Measurements from ENCODE around the gene ANXA3.
"Not testable (repeated sequence)": the region's sequence is repeated elsewhere in the genome, so short reads cannot be mapped to it uniquely, and the experiment has no call there.

ANXA3 gene, protein sequence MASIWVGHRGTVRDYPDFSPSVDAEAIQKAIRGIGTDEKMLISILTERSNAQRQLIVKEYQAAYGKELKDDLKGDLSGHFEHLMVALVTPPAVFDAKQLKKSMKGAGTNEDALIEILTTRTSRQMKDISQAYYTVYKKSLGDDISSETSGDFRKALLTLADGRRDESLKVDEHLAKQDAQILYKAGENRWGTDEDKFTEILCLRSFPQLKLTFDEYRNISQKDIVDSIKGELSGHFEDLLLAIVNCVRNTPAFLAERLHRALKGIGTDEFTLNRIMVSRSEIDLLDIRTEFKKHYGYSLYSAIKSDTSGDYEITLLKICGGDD
- 0 to 0.19 (median 0) reads per million in 3 donors for total RNA-seq

DNA sequence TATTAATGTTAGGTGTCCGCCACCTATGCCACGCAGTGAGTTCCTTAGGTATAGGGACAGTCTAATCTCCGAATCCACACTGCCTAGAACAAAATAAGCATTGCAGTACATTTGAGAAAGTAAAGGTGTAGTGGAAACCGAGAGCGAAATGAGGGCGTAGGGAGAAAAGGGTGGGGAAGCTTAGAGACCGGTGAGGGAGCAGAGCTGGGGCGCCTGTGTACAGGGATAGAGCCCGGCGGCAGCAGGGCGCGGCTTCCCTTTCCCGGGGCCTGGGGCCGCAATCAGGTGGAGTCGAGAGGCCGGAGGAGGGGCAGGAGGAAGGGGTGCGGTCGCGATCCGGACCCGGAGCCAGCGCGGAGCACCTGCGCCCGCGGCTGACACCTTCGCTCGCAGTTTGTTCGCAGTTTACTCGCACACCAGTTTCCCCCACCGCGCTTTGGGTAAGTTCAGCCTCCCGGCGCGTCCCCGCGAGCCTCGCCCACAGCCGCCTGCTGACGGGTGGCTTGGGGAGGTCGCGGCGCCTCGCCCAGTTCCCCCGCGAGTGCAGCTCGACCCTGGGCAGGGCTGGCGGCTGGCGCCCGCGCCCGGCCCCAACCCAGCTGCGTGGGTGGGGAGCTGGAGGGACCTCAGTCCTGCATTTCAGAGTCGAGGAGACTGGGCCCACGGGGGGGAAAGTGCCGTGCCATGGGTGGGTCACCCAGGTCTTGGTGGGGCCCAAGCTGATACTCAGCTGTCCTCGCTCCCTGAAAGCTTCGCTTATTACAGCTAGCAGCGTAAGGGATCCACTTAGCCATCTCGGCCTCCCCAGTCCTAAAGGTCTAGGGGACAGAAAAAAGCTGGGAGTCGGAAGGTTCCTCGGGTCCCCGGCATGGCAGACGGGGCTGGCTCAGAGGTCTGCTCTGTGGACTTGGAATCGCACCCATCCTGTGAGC is at the start of gene ANXA3:
ANXA3 (plus strand) TSS at position 351 of the 932 bp plus-strand sequence. CDS start 2,704 bp downstream, outside the sequence.
- H3K4me1 ChIP-seq (ENCODE audit: control insufficient read depth, insufficient read depth, low read length, poor library complexity, severe bottlenecking), result no peaks in the 10 kb centered on the region
- H3K27me3 ChIP-seq (replicated peaks; ENCODE audit: control insufficient read depth, insufficient read depth, low read length, poor library complexity, severe bottlenecking), result peaks cover 7% of the 10 kb centered on the region
- no peak for DNase-seq
- H3K27ac ChIP-seq (ENCODE audit: insufficient read depth, low read length, poor library complexity, severe bottlenecking), result no peak within 1 kb of the TSS
- no peaks in the 10 kb centered on the region for H3K9me3 ChIP-seq (ENCODE audit: control insufficient read depth, low read length)
- H3K4me3 ChIP-seq (ENCODE audit: insufficient read depth, low read depth, low read length, poor library complexity, severe bottlenecking), result no peak within 1 kb of the TSS
- H3K36me3 ChIP-seq (ENCODE audit: control insufficient read depth, insufficient read depth, low read length), result no peaks in the 10 kb centered on the region

- DNase-seq; H3K36me3 ChIP-seq (ENCODE audit: control insufficient read depth, insufficient read depth, low read length); H3K4me1 ChIP-seq (ENCODE audit: control insufficient read depth, insufficient read depth, low read length, poor library complexity, severe bottlenecking); H3K9me3 ChIP-seq (ENCODE audit: control insufficient read depth, low read length); H3K27me3 ChIP-seq (replicated peaks; ENCODE audit: control insufficient read depth, insufficient read depth, low read length, poor library complexity, severe bottlenecking); H3K4me3 ChIP-seq (ENCODE audit: insufficient read depth, low read depth, low read length, poor library complexity, severe bottlenecking); H3K27ac ChIP-seq (ENCODE audit: insufficient read depth, low read length, poor library complexity, severe bottlenecking): not testable (repeated sequence)
Observed at GRCh38 chr4:78506260-78506659, 45.3 kb upstream of the ANXA3 start.

DNA sequence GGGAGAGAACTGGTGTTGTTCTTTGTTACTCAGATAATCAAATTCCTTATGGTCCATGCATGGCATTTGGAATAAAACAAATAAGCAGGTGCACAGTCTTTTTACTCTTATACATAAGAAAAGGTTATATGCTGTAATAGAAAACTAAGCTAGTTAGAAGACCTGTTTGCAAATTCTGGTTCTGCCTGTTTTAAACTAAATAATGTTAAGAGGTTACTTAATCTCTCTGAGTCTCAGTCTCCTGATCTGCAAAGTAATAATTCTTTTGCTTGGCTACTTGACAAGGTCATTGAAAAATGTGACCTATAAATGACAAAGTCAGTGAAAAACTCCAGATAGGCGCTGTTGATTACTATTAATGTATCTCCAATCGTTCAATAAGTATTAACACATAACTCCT is 42.5 kb upstream of the ANXA3 start:
- H3K9me3 ChIP-seq (ENCODE audit: control insufficient read depth, low read length), result no peaks in the 10 kb centered on the region
- no peaks in the 10 kb centered on the region for H3K27me3 ChIP-seq (replicated peaks; ENCODE audit: control insufficient read depth, insufficient read depth, low read length, poor library complexity, severe bottlenecking)
- H3K4me3 ChIP-seq (ENCODE audit: insufficient read depth, low read depth, low read length, poor library complexity, severe bottlenecking), result no peak overlapping the region
- no peak overlapping the region for H3K27ac ChIP-seq (ENCODE audit: insufficient read depth, low read length, poor library complexity, severe bottlenecking)
- no peaks in the 10 kb centered on the region for H3K4me1 ChIP-seq (ENCODE audit: control insufficient read depth, insufficient read depth, low read length, poor library complexity, severe bottlenecking)
- H3K36me3 ChIP-seq (ENCODE audit: control insufficient read depth, insufficient read depth, low read length), result no peaks in the 10 kb centered on the region
- no peak for DNase-seq

- no peak for DNase-seq
- no peaks in the 10 kb centered on the region for H3K4me1 ChIP-seq (ENCODE audit: control insufficient read depth, insufficient read depth, low read length, poor library complexity, severe bottlenecking)
- H3K36me3 ChIP-seq (ENCODE audit: control insufficient read depth, insufficient read depth, low read length), result no peaks in the 10 kb centered on the region
- no peaks in the 10 kb centered on the region for H3K27me3 ChIP-seq (replicated peaks; ENCODE audit: control insufficient read depth, insufficient read depth, low read length, poor library complexity, severe bottlenecking)
- no peaks in the 10 kb centered on the region for H3K9me3 ChIP-seq (ENCODE audit: control insufficient read depth, low read length)
- no peak overlapping the region for H3K4me3 ChIP-seq (ENCODE audit: insufficient read depth, low read depth, low read length, poor library complexity, severe bottlenecking)
- no peak overlapping the region for H3K27ac ChIP-seq (ENCODE audit: insufficient read depth, low read length, poor library complexity, severe bottlenecking)
Observed at GRCh38 chr4:78510108-78510507, 41.5 kb upstream of the ANXA3 start.

GRCh38 chr4:78510681-78511080 is 40.9 kb upstream of the ANXA3 start:
- H3K4me1 ChIP-seq (ENCODE audit: control insufficient read depth, insufficient read depth, low read length, poor library complexity, severe bottlenecking), result no peaks in the 10 kb centered on the region

GRCh38 chr4:78512357-78512920 is 39.1 kb upstream of the ANXA3 start:
- H3K4me3 ChIP-seq (ENCODE audit: insufficient read depth, low read depth, low read length, poor library complexity, severe bottlenecking), result no peak overlapping the region
- no peaks in the 10 kb centered on the region for H3K36me3 ChIP-seq (ENCODE audit: control insufficient read depth, insufficient read depth, low read length)
- H3K4me1 ChIP-seq (ENCODE audit: control insufficient read depth, insufficient read depth, low read length, poor library complexity, severe bottlenecking), result no peaks in the 10 kb centered on the region
- no peaks in the 10 kb centered on the region for H3K9me3 ChIP-seq (ENCODE audit: control insufficient read depth, low read length)
- H3K27me3 ChIP-seq (replicated peaks; ENCODE audit: control insufficient read depth, insufficient read depth, low read length, poor library complexity, severe bottlenecking), result no peaks in the 10 kb centered on the region
- no peak overlapping the region for H3K27ac ChIP-seq (ENCODE audit: insufficient read depth, low read length, poor library complexity, severe bottlenecking)
- no peak for DNase-seq

More at GRCh38 chr4:78510681-78511080, 40.9 kb upstream of the ANXA3 start:
- DNase-seq, result no peak
- no peak overlapping the region for H3K4me3 ChIP-seq (ENCODE audit: insufficient read depth, low read depth, low read length, poor library complexity, severe bottlenecking)
- no peaks in the 10 kb centered on the region for H3K27me3 ChIP-seq (replicated peaks; ENCODE audit: control insufficient read depth, insufficient read depth, low read length, poor library complexity, severe bottlenecking)
- H3K27ac ChIP-seq (ENCODE audit: insufficient read depth, low read length, poor library complexity, severe bottlenecking), result no peak overlapping the region
- H3K9me3 ChIP-seq (ENCODE audit: control insufficient read depth, low read length), result no peaks in the 10 kb centered on the region
- H3K36me3 ChIP-seq (ENCODE audit: control insufficient read depth, insufficient read depth, low read length), result no peaks in the 10 kb centered on the region

- H3K27ac ChIP-seq (ENCODE audit: insufficient read depth, low read length, poor library complexity, severe bottlenecking), result no peak overlapping the region
- H3K27me3 ChIP-seq (replicated peaks; ENCODE audit: control insufficient read depth, insufficient read depth, low read length, poor library complexity, severe bottlenecking), result no peaks in the 10 kb centered on the region
- no peak overlapping the region for H3K4me3 ChIP-seq (ENCODE audit: insufficient read depth, low read depth, low read length, poor library complexity, severe bottlenecking)
- no peak for DNase-seq
- H3K9me3 ChIP-seq (ENCODE audit: control insufficient read depth, low read length), result no peaks in the 10 kb centered on the region
- no peaks in the 10 kb centered on the region for H3K36me3 ChIP-seq (ENCODE audit: control insufficient read depth, insufficient read depth, low read length)
- H3K4me1 ChIP-seq (ENCODE audit: control insufficient read depth, insufficient read depth, low read length, poor library complexity, severe bottlenecking), result no peaks in the 10 kb centered on the region
Observed at GRCh38 chr4:78513411-78513975, 38.1 kb upstream of the ANXA3 start.

- no peak overlapping the region for H3K27ac ChIP-seq (ENCODE audit: insufficient read depth, low read length, poor library complexity, severe bottlenecking)
- DNase-seq, result no peak
Observed at GRCh38 chr4:78517050-78517652, 34.4 kb upstream of the ANXA3 start.

DNA sequence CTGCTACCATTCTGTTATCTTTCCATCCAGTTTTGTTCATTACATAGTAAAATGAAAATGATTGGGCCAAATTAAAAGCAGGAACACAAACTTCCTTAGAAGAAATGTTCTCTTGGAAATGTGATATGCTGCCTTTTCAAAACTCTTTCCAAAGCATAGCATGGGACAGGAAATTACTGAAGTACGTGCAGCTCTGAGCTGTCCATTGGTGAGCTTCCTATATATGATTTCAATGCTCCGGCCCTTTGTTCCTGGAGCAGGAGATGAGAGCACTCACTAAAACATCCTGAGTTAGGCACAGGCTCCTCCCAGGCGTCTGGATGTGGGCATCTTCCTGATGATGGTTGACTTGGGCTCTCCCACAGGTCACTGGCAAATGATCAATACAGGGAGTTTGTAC is 33.0 kb upstream of the ANXA3 start:
- Histone ChIP-seq H3K9me3 (ENCODE audit: control insufficient read depth, low read length) (no peaks in the 10 kb centered on the region), H3K4me1 (ENCODE audit: control insufficient read depth, insufficient read depth, low read length, poor library complexity, severe bottlenecking) (no peaks in the 10 kb centered on the region), H3K27me3 (replicated peaks; ENCODE audit: control insufficient read depth, insufficient read depth, low read length, poor library complexity, severe bottlenecking) (no peaks in the 10 kb centered on the region), H3K4me3 (ENCODE audit: insufficient read depth, low read depth, low read length, poor library complexity, severe bottlenecking) (no peak overlapping the region), H3K36me3 (ENCODE audit: control insufficient read depth, insufficient read depth, low read length) (no peaks in the 10 kb centered on the region), H3K27ac (ENCODE audit: insufficient read depth, low read length, poor library complexity, severe bottlenecking) (no peak overlapping the region)
- DNase-seq, result no peak

More at GRCh38 chr4:78517050-78517652, 34.4 kb upstream of the ANXA3 start:
- no peaks in the 10 kb centered on the region for H3K27me3 ChIP-seq (replicated peaks; ENCODE audit: control insufficient read depth, insufficient read depth, low read length, poor library complexity, severe bottlenecking)
- H3K4me3 ChIP-seq (ENCODE audit: insufficient read depth, low read depth, low read length, poor library complexity, severe bottlenecking), result no peak overlapping the region
- no peaks in the 10 kb centered on the region for H3K4me1 ChIP-seq (ENCODE audit: control insufficient read depth, insufficient read depth, low read length, poor library complexity, severe bottlenecking)
- no peaks in the 10 kb centered on the region for H3K9me3 ChIP-seq (ENCODE audit: control insufficient read depth, low read length)
- H3K36me3 ChIP-seq (ENCODE audit: control insufficient read depth, insufficient read depth, low read length), result no peaks in the 10 kb centered on the region

All from effector memory CD4-positive, alpha-beta T cell (primary cell).